ENCODE measurements around the gene PDLIM5. TPM values are rescaled to one million over a fixed set of nuclear protein-coding genes. Genes with fewer than 3 reads are reported as not detected.
A peak's percentile ranks its signal among the peaks of the same experiment; 100 is the strongest.

Gene PDLIM5
- polyA plus RNA-seq, 1 donor (not counting 4 experiments of a cell fraction or from before 2014, with no cell fraction given) = 112 TPM

DNA sequence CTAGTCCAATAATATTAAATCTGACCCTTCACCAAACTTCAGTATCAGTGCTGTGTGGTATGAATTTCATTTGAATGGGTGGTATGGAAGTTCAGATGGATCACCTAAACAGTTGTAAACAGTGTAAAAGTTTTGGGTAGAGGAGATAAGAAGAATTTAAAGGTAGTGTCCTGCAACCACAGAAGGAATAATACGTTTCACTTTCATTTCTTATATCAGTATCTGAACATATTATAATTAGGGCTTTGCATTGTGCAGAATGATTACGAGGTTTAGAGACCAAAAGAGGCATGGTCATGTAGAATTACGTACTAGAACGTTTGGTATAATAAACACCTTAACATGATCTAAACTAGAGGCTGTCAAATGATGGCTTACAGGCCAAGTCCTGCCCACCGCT lies 116.1 kb downstream of the PDLIM5 start:
- Histone ChIP-seq H3K36me3 (ENCODE audit: control insufficient read depth in 2 of 2, extremely low read depth in 1 of 2, insufficient read depth in 2 of 2, low read length in 2 of 2) (no peaks in the 10 kb centered on the region), H2AFZ (ENCODE audit: control insufficient read depth, low read length) (peak overlapping the region; percentile 12), H3K9me3 (ENCODE audit: control insufficient read depth, low read depth, low read length) (no peaks in the 10 kb centered on the region), H3K9ac (ENCODE audit: control insufficient read depth, extremely low read depth, insufficient read depth, low read length) (no peak overlapping the region), H4K20me1 (ENCODE audit: control insufficient read depth, extremely low read depth, insufficient read depth, low read length) (no peaks in the 10 kb centered on the region), H3K27me3 (ENCODE audit: control insufficient read depth, extremely low read depth, insufficient read depth, low read length) (no peaks in the 10 kb centered on the region), H3K4me2 (ENCODE audit: control insufficient read depth, extremely low read depth, insufficient read depth, low read depth, low read length) (no peak overlapping the region), H3K9me1 (ENCODE audit: control insufficient read depth, extremely low read depth, insufficient read depth, low read length) (no peaks in the 10 kb centered on the region), H3K79me2 (ENCODE audit: control insufficient read depth, insufficient read depth, low read length) (peaks cover 38% of the 10 kb centered on the region), H3K4me3 (ENCODE audit: control insufficient read depth in 2 of 3, extremely low read depth in 1 of 3, insufficient read depth in 2 of 3, low read depth in 1 of 3, low read length in 3 of 3) (no peak overlapping the region), H3K27ac (ENCODE audit: control insufficient read depth, insufficient read depth, low read length) (no peak overlapping the region), H3K4me1 (ENCODE audit: control insufficient read depth, extremely low read depth, insufficient read depth, low read length) (no peaks in the 10 kb centered on the region)
- dilution Hi-C loops (cut with MboI; ENCODE audit: extremely low pct_ligation_motif_present, low sequenced_read_pairs) = no loop called here
- FAIRE-seq (no peak), DNase-seq (ENCODE audit: low read depth, low spot score) (no peak)
- TF ChIP-seq, protein P1, sequence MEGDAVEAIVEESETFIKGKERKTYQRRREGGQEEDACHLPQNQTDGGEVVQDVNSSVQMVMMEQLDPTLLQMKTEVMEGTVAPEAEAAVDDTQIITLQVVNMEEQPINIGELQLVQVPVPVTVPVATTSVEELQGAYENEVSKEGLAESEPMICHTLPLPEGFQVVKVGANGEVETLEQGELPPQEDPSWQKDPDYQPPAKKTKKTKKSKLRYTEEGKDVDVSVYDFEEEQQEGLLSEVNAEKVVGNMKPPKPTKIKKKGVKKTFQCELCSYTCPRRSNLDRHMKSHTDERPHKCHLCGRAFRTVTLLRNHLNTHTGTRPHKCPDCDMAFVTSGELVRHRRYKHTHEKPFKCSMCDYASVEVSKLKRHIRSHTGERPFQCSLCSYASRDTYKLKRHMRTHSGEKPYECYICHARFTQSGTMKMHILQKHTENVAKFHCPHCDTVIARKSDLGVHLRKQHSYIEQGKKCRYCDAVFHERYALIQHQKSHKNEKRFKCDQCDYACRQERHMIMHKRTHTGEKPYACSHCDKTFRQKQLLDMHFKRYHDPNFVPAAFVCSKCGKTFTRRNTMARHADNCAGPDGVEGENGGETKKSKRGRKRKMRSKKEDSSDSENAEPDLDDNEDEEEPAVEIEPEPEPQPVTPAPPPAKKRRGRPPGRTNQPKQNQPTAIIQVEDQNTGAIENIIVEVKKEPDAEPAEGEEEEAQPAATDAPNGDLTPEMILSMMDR (optimal IDR thresholded peaks at IDR 0.05 in 1 of 3, IDR thresholded peaks at IDR 0.05 in 1 of 3, conservative IDR thresholded peaks at IDR 0.05 in 1 of 3; ENCODE audit: extremely low read depth in 1 of 3, insufficient read depth in 2 of 3, low read length in 3 of 3) = no peak

- Histone ChIP-seq H3K27me3 (ENCODE audit: control insufficient read depth, extremely low read depth, insufficient read depth, low read length) (no peaks in the 10 kb centered on the region), H3K79me2 (ENCODE audit: control insufficient read depth, insufficient read depth, low read length) (peaks cover 27% of the 10 kb centered on the region), H3K9ac (ENCODE audit: control insufficient read depth, extremely low read depth, insufficient read depth, low read length) (no peak overlapping the region), H3K9me3 (ENCODE audit: control insufficient read depth, low read depth, low read length) (no peaks in the 10 kb centered on the region), H3K27ac (ENCODE audit: control insufficient read depth, insufficient read depth, low read length) (no peak overlapping the region), H3K4me2 (ENCODE audit: control insufficient read depth, extremely low read depth, insufficient read depth, low read depth, low read length) (no peak overlapping the region), H2AFZ (ENCODE audit: control insufficient read depth, low read length) (no peak overlapping the region), H3K9me1 (ENCODE audit: control insufficient read depth, extremely low read depth, insufficient read depth, low read length) (no peaks in the 10 kb centered on the region), H3K4me3 (ENCODE audit: control insufficient read depth in 2 of 3, extremely low read depth in 1 of 3, insufficient read depth in 2 of 3, low read depth in 1 of 3, low read length in 3 of 3) (no peak overlapping the region), H3K36me3 (ENCODE audit: control insufficient read depth in 2 of 2, extremely low read depth in 1 of 2, insufficient read depth in 2 of 2, low read length in 2 of 2) (peaks cover under 1 to 2% of the 10 kb centered on the region in 2 experiments), H4K20me1 (ENCODE audit: control insufficient read depth, extremely low read depth, insufficient read depth, low read length) (no peaks in the 10 kb centered on the region), H3K4me1 (ENCODE audit: control insufficient read depth, extremely low read depth, insufficient read depth, low read length) (no peaks in the 10 kb centered on the region)
- DNase-seq (ENCODE audit: low read depth, low spot score) (no peak), FAIRE-seq (no peak)
- no peak for TF ChIP-seq EZH2 (IDR thresholded peaks at IDR 0.05; ENCODE audit: low read length)
- TF ChIP-seq, protein P1 (optimal IDR thresholded peaks at IDR 0.05 in 1 of 3, IDR thresholded peaks at IDR 0.05 in 1 of 3, conservative IDR thresholded peaks at IDR 0.05 in 1 of 3; ENCODE audit: extremely low read depth in 1 of 3, insufficient read depth in 2 of 3, low read length in 3 of 3) = no peak
- dilution Hi-C loops (cut with MboI; ENCODE audit: extremely low pct_ligation_motif_present, low sequenced_read_pairs) = no loop called here
Measured at GRCh38 chr4:94570558-94570957, 118.8 kb downstream of the PDLIM5 start.
